ENCODE measurements around the gene RAET1E.

Gene RAET1E

DNA sequence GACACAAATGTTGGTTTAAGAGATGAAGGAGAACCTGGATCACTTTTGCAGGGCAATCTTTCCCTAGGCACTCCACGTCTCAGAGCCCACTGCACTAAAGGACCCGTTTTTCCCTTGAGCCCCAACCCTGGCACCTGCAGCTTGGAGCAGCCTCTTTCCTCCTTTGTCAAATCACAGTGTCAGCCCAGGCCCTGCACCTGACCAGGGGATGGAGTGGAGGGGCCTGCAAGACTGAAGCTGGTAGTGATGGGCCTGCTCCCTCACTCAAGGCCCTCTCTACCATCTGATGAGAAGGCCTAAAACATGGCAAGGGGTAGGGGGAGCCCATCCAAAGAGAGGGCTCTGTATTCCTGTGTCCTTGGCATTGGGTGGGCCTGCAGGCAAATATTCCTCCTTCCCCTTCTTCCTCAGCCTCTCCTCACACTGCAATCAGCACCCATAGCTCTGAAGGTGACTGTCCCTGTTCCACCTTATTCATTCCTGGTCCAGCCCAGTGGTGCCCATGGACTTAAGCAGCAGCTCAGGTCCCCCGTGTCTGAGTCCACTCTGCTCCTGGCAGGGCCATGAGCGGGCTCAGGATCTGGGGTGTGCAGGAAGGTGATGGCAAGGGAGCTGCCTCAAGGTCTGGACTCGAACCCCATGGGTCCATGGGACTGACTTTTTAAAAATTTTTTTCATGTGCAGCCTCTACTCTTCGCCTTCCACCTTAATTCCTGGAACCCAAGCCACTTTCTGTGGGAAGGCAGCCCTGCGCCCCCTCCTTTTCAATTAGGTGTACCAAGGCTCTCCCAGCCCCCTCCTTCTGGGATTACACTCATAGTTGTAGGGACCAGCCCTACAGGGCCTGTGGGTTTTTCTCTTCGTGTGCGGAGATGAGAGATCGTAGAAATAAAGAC lies 18.3 kb upstream of the RAET1E start:
- TF ChIP-seq GATA3 (IDR thresholded peaks at IDR 0.05; ENCODE audit: low read depth, low read length) (no peak), GATA2 (IDR thresholded peaks at IDR 0.05; ENCODE audit: low read depth, low read length) (no peak)

DNA sequence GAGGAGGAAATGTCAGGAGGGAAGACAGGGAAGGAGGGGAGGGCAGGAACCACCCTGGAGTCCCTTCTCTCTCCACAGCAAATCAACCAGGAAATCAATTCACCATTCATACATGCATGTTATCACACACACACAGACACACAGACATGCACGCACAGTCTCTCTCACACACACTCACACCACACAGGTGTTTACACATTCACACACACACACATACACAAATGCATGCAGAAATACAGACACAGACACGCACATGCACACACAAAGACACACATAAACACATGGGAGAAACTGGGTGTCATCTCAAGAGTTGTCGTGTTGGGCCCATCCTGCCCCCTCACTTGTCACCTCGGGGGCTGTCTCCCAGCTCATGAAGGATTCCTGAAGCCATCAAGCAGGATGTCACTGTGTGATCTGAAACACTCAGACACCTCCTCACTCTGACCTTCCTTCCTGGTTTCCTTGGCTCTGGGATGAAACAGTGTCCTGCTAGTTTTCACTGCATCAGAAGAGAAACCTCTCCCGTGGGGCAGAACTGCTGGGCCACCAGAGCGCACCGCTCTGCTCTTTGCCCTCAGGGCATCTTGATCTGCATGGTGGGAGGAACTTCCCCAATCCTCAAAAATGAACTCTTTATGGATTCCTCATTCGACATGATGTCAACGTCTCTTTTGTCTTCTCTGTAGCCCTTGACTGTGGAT lies 15.8 kb upstream of the RAET1E start:
- TF ChIP-seq GATA2 (IDR thresholded peaks at IDR 0.05; ENCODE audit: low read depth, low read length) = no peak
- TF ChIP-seq GATA3 (IDR thresholded peaks at IDR 0.05; ENCODE audit: low read depth, low read length) = no peak

DNA sequence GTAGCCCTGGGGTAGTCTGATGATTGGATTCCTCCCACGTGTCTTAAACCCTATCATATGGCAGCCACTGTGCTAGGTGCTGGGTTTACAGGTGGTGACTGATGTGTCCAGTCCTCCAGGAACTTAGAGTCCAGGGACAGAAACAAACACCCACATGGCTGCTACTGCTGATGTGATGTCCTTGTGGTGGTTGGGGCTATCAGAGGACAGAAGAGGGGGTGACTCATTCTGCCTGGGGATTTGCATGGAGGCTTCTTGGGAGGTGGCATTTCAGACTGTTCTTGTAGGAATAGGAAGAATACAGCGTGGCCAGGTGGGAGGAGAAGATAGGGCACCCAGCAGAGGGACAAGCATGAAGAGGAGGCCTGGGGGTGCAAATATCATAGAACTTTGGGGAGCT lies 15.2 kb upstream of the RAET1E start:
- TF ChIP-seq GATA3 (IDR thresholded peaks at IDR 0.05; ENCODE audit: low read depth, low read length) (no peak), GATA2 (IDR thresholded peaks at IDR 0.05; ENCODE audit: low read depth, low read length) (no peak)

DNA sequence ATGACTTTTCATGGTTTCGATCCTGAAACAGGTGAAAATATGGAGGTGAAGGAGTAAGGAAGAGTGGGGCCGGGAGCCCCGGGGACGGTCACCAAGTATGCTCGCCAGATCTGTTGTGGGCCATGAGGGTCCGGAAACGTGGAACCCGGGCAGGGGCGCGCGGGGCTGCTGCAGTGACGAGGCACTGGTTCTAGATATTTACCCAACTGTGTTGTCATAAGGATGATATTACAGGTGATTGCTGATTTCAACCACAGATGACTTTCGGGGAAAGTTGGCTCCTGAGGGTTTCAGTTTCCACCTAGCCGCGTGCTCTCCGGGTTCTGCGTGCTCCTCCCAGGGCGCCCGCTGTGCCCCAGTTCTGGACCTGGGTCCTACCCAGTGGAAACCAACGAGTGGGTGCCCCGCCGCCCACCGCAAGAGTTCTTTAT lies 12.8 kb upstream of the RAET1E start:
- TF ChIP-seq GATA3 (IDR thresholded peaks at IDR 0.05; ENCODE audit: low read depth, low read length) (no peak), GATA2 (IDR thresholded peaks at IDR 0.05; ENCODE audit: low read depth, low read length) (no peak)

DNA sequence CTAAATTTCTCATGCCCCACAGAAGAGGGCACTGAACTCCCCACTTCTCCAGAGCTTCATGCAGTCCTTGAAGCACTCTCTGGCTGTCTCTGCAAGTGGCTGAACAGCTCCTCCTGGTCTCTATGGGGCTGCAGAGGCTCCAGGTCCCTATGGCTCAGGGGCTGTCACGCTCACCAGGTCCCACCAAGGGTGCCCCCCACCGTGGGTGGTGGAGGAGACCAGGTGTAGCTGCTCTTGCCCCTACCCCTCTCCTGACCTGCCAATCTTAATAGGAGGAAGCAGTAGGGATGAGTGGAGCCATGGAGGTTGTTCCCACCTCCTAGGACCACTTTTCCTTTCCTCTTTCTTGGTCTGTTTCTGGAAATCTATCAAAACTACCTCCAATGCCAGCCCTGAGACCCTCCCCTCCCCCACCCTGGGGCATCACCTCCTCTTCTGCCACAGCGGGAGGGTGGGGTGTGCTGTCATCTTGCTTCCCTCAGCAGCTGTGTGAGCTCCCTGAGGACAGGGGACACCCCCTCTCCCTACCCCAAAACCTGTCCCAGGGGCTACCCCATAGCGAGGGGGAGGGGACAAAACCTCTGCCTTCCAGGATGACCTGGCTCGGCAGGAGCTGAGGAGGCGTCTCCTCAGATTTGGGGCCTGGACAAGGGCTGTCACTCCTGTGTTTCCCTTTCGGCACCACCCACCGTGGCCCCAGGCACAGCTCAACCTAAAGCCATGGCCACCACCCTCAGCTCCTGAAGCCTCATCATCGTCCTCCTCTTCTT lies 12.0 kb upstream of the RAET1E start:
- TF ChIP-seq GATA2 (IDR thresholded peaks at IDR 0.05; ENCODE audit: low read depth, low read length) = no peak
- TF ChIP-seq GATA3 (IDR thresholded peaks at IDR 0.05; ENCODE audit: low read depth, low read length) = no peak

DNA sequence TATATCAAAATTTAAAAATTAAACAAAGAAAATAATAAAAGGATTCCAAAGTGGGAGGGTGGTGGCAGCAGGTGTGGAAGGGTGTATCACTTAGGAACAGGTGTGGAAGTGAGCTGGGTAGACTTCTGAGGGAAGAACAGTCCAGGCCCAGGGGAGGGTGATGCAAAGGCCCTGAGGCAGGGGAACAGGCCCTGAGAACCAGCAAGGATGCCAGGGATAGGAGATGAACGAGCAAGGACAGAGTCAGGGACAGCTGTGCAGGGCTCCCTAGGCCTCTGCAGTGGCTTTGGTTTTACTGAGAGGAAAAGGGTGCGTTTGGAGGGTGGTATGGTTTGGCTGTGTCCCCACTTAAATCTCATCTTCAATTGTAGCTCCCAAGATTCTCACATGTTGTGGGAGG lies 9.4 kb upstream of the RAET1E start:
- TF ChIP-seq GATA3 (IDR thresholded peaks at IDR 0.05; ENCODE audit: low read depth, low read length) (no peak), GATA2 (IDR thresholded peaks at IDR 0.05; ENCODE audit: low read depth, low read length) (no peak)

DNA sequence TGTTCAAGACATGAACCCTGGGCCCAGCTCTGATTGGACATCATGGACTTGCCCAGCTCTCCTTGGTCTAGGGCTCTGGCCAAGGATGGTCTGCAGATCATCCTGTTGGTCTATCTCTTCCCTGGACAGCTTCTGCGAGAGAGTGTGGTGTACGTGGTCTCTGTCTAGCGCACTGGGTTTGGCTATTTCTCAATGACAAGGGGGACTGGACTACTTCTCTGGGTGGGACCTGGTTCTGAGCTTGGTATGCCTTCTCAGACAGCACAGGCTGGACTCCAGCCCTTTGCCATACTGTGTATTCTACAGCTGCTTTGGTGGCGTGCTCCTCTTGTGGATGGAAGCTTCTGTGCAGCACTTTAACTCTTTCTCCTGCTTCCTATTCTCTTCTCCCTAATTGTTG lies 8.5 kb upstream of the RAET1E start:
- TF ChIP-seq GATA2 (IDR thresholded peaks at IDR 0.05; ENCODE audit: low read depth, low read length) (no peak), GATA3 (IDR thresholded peaks at IDR 0.05; ENCODE audit: low read depth, low read length) (no peak)

DNA sequence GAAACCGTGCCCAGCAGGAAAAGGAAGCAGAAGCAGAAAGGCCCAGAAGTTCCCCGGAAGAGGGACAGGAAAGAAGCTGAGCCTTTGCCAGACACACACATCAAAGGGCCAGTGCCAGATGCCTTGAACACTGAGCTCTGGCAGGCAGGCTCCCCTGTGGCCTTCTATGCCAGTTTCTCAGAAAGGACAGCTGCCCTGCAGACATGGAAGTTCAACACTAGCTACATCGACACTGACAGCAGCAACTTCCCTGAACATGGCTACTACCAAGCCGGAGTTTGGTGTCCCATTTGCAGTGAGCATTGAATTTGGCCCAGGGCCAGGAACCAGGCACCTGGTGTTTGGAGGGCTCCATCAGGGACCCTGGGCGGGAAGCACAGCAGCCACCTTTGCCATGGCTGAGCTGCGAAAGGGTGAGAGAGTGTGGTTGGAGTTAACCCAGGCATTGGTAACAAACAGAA lies 8.0 kb upstream of the RAET1E start:
- TF ChIP-seq GATA2 (IDR thresholded peaks at IDR 0.05; ENCODE audit: low read depth, low read length) (no peak), GATA3 (IDR thresholded peaks at IDR 0.05; ENCODE audit: low read depth, low read length) (no peak)

DNA sequence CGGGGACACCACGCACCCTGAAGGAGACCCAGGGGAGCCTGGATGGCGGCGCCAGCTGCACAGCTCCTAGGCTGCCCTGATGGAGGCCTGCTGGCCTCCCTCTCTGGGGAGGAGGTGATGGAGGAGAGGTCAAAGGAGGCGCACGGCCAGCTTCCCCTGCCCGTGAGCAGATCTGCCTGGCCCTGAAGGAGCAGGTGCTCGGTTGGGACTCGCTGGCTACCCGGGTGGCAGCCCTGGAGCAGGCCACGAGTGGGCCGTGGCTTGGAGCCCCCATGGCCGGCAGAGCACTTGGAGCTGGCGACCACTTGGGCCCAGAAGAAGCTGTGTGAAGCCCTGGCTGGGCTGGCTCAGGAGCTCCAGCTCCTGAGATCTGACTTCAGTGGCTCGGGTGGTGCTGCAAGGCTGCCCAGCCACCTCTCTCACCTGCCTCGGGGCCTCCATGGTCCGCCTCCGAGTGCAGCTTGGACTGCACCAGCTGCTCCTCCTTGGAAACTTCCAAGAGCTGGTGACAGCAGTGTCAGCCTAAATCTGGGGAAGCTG lies 7.5 kb upstream of the RAET1E start:
- no peak for TF ChIP-seq GATA3 (IDR thresholded peaks at IDR 0.05; ENCODE audit: low read depth, low read length)
- TF ChIP-seq GATA2 (IDR thresholded peaks at IDR 0.05; ENCODE audit: low read depth, low read length) = no peak

DNA sequence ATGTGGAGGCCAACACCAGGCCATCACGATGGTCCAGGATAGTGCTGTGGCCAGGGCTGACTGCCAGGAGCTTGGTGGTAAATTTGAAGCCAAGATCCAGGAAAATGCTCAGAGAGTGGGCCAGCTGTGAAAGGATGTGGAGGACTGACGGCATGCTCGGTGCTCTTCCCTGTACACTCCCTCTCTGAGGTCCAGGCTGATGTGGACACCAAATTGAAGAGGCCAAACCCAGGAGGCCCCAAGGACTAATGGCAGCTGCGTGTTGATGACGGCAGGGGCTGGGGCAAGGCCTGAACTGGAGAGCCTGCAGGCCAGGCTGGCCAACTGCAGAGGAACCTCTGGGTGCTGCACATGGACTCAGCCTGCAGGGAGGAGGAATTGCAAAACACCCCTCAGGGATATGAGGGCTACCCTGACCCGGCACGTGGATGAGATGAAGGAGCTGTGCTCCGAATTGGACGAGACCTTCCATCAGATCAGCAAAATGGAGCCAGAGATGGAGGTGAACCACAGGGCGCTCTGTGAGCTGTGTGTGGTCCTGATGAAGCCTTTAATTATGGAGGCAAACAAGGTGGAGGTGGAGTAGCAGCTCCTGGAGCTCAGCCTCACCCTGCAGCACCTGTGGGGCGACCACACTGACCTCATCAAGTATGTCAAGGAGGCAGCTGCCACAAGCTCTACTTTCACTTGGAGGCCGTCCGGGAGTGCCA lies 6.9 kb upstream of the RAET1E start:
- TF ChIP-seq GATA3 (IDR thresholded peaks at IDR 0.05; ENCODE audit: low read depth, low read length) (no peak), GATA2 (IDR thresholded peaks at IDR 0.05; ENCODE audit: low read depth, low read length) (no peak)

DNA sequence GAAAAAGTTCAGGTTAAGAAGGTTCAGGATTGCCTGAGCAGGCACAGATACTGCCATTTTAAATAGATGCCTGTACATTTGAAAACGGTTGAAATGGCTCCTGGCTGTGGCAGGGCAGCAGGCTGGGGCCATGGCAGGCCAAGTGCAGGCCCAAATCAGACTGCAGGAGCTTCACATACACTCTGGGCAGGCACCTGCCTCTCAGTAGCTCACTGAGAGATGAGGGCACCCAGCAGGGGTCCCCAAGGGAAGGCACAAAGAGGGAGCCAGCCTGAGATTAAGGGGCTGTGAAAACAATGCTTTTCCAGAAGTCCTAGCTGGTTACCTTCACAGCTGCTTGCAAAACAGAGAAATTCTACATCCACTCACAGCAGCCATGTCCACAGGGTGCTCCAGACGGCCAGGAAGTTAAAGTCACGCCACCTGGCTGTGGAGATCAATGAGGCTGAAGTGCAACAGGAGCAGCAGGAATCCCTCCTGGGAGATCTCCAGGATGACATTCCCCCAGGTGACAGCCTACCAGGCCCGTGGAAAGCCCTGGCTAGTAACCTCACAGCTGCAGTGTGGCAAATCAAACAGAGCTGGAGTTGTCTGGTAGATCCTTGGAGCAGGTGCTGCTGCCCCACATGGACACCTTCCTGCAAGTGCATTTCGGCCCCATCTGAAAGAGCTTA lies 6.2 kb upstream of the RAET1E start:
- TF ChIP-seq GATA2 (IDR thresholded peaks at IDR 0.05; ENCODE audit: low read depth, low read length) (no peak), GATA3 (IDR thresholded peaks at IDR 0.05; ENCODE audit: low read depth, low read length) (no peak)

DNA sequence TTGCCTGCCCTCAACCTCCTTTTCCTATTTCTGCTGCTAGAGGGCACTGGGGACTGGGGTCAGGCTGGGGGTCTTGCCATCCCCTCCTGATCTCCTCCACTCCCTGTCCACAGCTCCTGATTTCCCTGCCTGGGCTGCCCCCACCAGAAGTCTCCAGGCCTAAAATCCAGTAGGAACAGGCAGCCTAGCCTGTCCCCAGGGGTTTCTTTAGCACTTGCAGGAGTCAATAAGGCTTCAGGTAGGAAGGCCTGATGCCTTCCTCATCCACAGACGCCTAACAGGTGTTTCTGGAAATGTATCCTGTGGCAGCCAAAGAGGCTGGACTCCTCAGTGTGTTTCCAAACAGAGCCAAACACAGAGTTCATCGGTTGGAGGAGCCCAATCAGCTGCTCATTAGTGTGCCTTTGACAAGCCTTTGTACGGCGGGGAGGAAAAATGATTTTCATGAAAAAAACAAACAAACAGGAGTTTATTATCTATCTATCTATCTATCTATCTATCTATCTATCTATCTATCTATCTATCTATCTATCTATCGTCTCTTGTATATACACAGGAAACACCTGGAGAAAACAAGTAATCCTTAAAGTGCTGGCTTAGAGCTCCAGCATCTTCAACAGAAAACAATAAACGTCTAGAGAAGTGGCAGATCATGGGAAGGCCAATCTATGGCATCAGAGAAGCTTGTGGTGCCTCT lies 3.7 kb upstream of the RAET1E start:
- TF ChIP-seq GATA2 (IDR thresholded peaks at IDR 0.05; ENCODE audit: low read depth, low read length) = no peak
- no peak for TF ChIP-seq GATA3 (IDR thresholded peaks at IDR 0.05; ENCODE audit: low read depth, low read length)

Data from SH-SY5Y (cell line).